HEK293T (cell line): Measurements from ENCODE around the gene RAB13.
"Not testable (repeated sequence)": the region's sequence is repeated elsewhere in the genome, so short reads cannot be mapped to it uniquely, and the experiment has no call there.

Source experiments
- CTCF ChIA-PET: fragments of 350-600 bp; formaldehyde crosslinking; extraction: SDS; loops from one replicate; lab custom pipeline; 2021; ENCODE audit warnings: antibody characterized with exemption, inconsistent platforms; lab: Yijun Ruan, JAX
- POLR2A ChIA-PET: fragments of 350-600 bp; formaldehyde crosslinking; extraction: SDS; loops from one replicate; lab custom pipeline; 2020; ENCODE audit warnings: antibody characterized with exemption, inconsistent platforms; lab: Yijun Ruan, JAX
- DNase-seq: peaks from one replicate; pipeline ENCODE4 v3.0.0; 2012; ENCODE audit warnings: mixed read lengths; ENCODE audit errors: extremely low spot score
- ARNT ChIP-seq: fragments of 450-650 bp; IDR thresholded peaks from 2 replicates; pipeline ENCODE4 v1.6.1; 2017; ENCODE audit warnings: mild to moderate bottlenecking
- BHLHE40 ChIP-seq: fragments of 450-650 bp; IDR thresholded peaks from 2 replicates; pipeline ENCODE4 v1.6.1; 2016; ENCODE audit warnings: mild to moderate bottlenecking, moderate library complexity, borderline replicate concordance
- CTBP1 ChIP-seq: fragments of 450-650 bp; IDR thresholded peaks from 2 replicates; pipeline ENCODE4 v1.6.1; 2016; ENCODE audit warnings: borderline replicate concordance
- ELF4 ChIP-seq: fragments of 450-650 bp; IDR thresholded peaks from 2 replicates; pipeline ENCODE4 v1.6.1; 2017; ENCODE audit warnings: antibody characterized with exemption
- FOXA1 ChIP-seq: fragments of 450-650 bp; IDR thresholded peaks from 2 replicates; pipeline ENCODE4 v1.6.1; 2016; ENCODE audit warnings: mild to moderate bottlenecking
- FOXK2 ChIP-seq: fragments of 450-650 bp; IDR thresholded peaks from 2 replicates; pipeline ENCODE4 v1.6.1; 2016; ENCODE audit warnings: mild to moderate bottlenecking
- FOXM1 ChIP-seq: fragments of 450-650 bp; IDR thresholded peaks from 2 replicates; pipeline ENCODE4 v1.6.1; 2017; ENCODE audit warnings: mild to moderate bottlenecking, borderline replicate concordance
- HDGF ChIP-seq: fragments of 450-650 bp; IDR thresholded peaks from 2 replicates; pipeline ENCODE4 v1.6.1; 2017; ENCODE audit warnings: antibody characterized with exemption, borderline replicate concordance
- L3MBTL2 ChIP-seq: fragments of 450-650 bp; conservative IDR thresholded peaks from 2 replicates; pipeline ENCODE4 v1.6.1; 2016; ENCODE audit warnings: mild to moderate bottlenecking
- LEF1 ChIP-seq: fragments of 450-650 bp; IDR thresholded peaks from 2 replicates; pipeline ENCODE4 v1.6.1; 2017; ENCODE audit warnings: mild to moderate bottlenecking, borderline replicate concordance
- NFRKB ChIP-seq: fragments of 450-650 bp; IDR thresholded peaks from 2 replicates; pipeline ENCODE4 v1.6.1; 2016; ENCODE audit warnings: mild to moderate bottlenecking, moderate library complexity
- PKNOX1 ChIP-seq: fragments of 450-650 bp; IDR thresholded peaks from 2 replicates; pipeline ENCODE4 v1.6.1; 2016
- SP1 ChIP-seq: fragments of 450-650 bp; IDR thresholded peaks from 2 replicates; pipeline ENCODE4 v1.6.1; 2017
- SUZ12 ChIP-seq: fragments of 450-650 bp; IDR thresholded peaks from 2 replicates; pipeline ENCODE4 v1.6.1; 2016; ENCODE audit warnings: mild to moderate bottlenecking
- TARDBP ChIP-seq: fragments of 450-650 bp; IDR thresholded peaks from 2 replicates; pipeline ENCODE4 v1.6.1; 2016
- ZNF384 ChIP-seq: fragments of 450-650 bp; IDR thresholded peaks from 2 replicates; pipeline ENCODE4 v1.6.1; 2016

RAB13 gene

DNA sequence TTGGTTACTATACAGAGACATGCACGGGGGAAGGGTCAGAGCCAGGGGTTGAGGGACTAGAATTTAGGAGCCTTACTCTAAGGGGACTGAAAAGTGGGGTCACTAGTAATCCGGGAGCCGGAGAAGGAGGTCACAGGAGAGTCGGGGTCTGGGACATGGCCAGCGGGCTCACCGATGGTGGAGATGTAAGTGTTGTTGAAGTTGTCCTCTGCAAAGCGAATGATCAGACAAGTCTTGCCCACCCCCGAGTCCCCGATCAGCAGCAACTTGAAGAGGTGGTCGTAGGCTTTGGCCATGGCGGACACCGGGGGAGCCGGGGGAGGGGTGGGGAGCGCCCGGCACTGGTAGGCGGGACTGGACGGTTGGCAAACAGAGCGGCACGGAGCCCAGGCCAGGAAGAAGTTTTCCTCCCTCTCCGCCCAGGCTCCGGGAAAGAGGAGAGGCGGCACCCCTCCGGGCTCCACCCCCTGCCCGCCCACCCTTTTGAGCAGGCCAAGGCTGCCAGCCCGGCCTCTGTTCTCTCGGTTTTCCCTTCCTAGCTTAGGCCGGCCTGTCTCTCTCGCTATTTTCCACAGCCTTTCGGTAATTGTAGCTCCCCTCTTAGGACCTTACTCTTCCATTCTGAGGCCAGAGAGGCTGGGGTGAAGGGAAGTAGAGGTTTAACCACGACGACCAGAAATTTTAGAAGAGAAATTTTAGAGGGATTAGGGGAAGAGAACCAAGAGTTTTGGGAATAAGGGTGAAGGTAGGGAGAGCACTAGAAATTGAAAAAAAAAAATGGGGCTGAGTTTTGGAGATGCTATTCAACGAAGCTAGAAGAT lies at the start of gene RAB13:
RAB13 (minus strand) TSS at position 399 of the 821 bp plus-strand sequence; CDS start at position 296, 103 bp downstream.
- POLR2A ChIA-PET, result interaction anchor here (0.5 to 7.2 kb wide), 19 partner anchors 8 to 351 kb away, joined by 3 to 106 read pairs (median 4); partner anchors contain the start of genes CREB3L4, DENND4B, GATAD2B and JTB
- peak; percentile 88 for DNase-seq
- no peak for TF ChIP-seq ARNT
- no peak for TF ChIP-seq NFRKB
- 0 out of 2 replicates have a peak, but pooled peaks have one; percentile 22 for TF ChIP-seq L3MBTL2
- no peak for TF ChIP-seq FOXA1
- CTCF ChIA-PET, result interaction anchor here (0.6 to 3.0 kb wide), 21 partner anchors 8 to 633 kb away, joined by 3 to 16 read pairs (median 5); partner anchors contain the start of genes CREB3L4, DENND4B, GATAD2B and JTB

DNA sequence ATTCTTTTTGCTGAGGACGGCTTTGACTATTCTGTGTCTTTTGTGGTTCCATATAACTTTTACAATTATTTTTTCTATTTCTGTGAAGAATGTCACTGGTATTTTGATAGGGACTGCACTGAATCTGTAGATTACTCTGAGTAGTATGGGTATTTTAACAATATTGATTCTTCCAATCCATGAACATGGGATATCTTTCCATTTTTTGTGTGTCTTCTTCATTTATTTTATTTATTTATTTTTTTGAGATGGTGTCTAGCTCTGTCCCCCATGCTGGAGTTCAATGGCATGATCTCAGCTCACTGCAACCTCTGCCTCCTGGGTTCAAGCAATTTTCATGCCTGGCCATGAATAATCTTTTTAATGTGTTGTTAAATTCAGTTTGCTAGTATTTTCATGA lies 47.6 kb upstream of the RAB13 start:
- CTCF ChIA-PET, DNase-seq, POLR2A ChIA-PET: not testable (repeated sequence)

DNA sequence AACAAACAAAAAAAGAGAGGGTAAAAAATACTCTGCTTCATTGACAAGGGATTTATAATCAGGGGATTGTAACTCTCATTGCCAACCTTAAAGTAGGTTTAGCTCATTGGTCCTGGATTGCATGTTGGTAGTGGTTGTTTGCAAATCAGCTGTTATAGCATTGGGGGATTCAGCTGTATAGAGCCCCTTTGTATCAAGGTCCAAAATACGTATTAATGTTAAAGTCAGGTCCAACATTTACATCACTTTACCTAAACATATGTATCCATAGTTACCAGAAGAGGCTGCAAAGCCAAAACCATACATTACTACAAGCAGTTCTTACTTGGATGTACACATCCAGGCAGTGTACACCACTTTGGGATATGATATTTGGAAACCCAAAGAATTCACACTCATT lies 33.8 kb upstream of the RAB13 start:
- ChIA-PET POLR2A (interaction anchor here (1.8 kb wide), 1 partner anchor 30 kb away, joined by 8 read pairs; no protein-coding TSS in a partner anchor), CTCF (interaction anchor here (0.5 to 0.6 kb wide), 2 partner anchors 23 to 107 kb away, joined by 3 to 4 read pairs; no protein-coding TSS in a partner anchor)
- TF ChIP-seq NFRKB (no peak), CTBP1 (no peak), HDGF (no peak), FOXK2 (no peak), SUZ12 (no peak), LEF1 (no peak), BHLHE40 (no peak), FOXA1 (no peak), FOXM1 (no peak), ZNF384 (no peak), L3MBTL2 (no peak), ELF4 (no peak), SP1 (no peak), ARNT (no peak), PKNOX1 (no peak), TARDBP (no peak)
- no peak for DNase-seq

DNA sequence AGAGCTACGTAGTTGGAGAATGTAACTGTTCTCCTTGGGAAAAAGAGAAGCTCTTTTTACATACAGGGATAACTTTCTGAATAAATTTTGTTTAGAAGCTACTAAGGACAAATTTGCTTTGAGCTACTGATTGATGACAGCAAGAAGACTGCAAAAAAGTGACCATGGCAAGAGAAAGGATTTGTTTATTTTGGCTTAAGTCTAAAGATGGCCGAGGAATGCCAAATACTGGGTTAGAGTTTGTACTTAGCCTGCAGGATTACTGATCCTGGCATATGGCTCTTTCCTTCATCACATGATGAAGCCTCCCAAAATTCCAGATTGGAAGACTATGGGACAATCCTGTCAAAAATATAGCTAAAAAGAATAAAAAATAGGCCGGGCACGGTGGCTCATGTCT lies 33.1 kb upstream of the RAB13 start:
- CTCF ChIA-PET, result interaction anchor here (0.5 to 0.6 kb wide), 2 partner anchors 22 to 108 kb away, joined by 3 to 4 read pairs; no protein-coding TSS in a partner anchor
- no peak for DNase-seq
- TF ChIP-seq ARNT, result no peak
- POLR2A ChIA-PET, result interaction anchor here (1.8 kb wide), 1 partner anchor 29 kb away, joined by 8 read pairs; no protein-coding TSS in a partner anchor

DNA sequence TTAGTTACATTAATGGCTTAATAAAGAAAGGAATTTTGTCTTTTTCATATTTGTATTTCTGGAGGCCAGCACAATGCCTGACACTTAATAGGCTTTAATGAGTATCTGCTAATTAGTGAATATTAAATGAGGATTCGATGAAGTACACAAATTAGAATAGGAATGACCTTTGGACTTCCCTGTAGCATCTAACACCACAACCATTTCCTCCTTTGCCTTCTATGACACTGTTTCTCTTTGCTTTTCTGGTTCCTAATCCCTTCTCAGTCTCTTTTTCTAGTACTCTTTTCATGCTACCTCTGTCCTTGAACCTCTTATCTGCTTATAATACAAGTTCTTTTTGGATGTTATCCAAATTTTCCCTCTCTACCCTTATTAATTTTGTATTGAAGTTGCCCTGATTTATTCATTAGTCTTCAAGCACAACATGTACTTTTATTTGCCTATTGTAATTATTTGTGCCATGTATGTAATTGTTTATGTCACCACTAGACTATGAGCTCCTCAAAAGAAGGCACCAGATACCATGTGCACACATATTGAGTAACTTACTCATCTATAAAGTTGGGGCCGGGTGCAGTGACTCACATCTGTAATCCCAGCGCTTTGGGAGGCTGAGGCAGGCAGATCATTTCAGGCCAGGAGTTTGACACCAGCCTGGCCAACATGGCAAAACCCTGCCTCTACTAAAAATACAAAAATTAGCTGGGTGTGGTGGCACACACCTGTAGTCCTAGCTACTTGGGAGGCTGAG lies 28.2 kb upstream of the RAB13 start:
- no peak for DNase-seq
- CTCF ChIA-PET, result no interaction called here
- POLR2A ChIA-PET, result no interaction called here
- TF ChIP-seq TARDBP, result no peak
- no peak for TF ChIP-seq L3MBTL2
- no peak for TF ChIP-seq FOXM1
- TF ChIP-seq PKNOX1, result no peak
- TF ChIP-seq SUZ12, result no peak
- TF ChIP-seq LEF1, result no peak
- no peak for TF ChIP-seq HDGF
- TF ChIP-seq SP1, result no peak
- no peak for TF ChIP-seq ELF4
- TF ChIP-seq NFRKB, result no peak
- TF ChIP-seq CTBP1, result no peak
- no peak for TF ChIP-seq BHLHE40
- no peak for TF ChIP-seq FOXK2
- TF ChIP-seq ARNT, result no peak
- no peak for TF ChIP-seq FOXA1
- TF ChIP-seq ZNF384, result no peak

- CTCF ChIA-PET, DNase-seq: not testable (repeated sequence)
- POLR2A ChIA-PET, result interaction anchor here (1.8 kb wide), 1 partner anchor 22 kb away, joined by 7 read pairs; the partner anchor contains the start of gene RPS27
Measured at GRCh38 chr1:154012543-154012942, 26.4 kb upstream of the RAB13 start.

- TF ChIP-seq FOXM1 (no peak), L3MBTL2 (no peak), ARNT (no peak), SUZ12 (no peak), ELF4 (no peak), CTBP1 (no peak), NFRKB (no peak)
- no peak for DNase-seq
- ChIA-PET POLR2A (interaction anchor here (1.8 kb wide), 1 partner anchor 22 kb away, joined by 7 read pairs; the partner anchor contains the start of gene RPS27), CTCF (no interaction called here)
Measured at GRCh38 chr1:154012129-154012528, 26.0 kb upstream of the RAB13 start.
